Measurements from ENCODE around the gene LITAF.

- TF ChIP-seq, protein P1, sequence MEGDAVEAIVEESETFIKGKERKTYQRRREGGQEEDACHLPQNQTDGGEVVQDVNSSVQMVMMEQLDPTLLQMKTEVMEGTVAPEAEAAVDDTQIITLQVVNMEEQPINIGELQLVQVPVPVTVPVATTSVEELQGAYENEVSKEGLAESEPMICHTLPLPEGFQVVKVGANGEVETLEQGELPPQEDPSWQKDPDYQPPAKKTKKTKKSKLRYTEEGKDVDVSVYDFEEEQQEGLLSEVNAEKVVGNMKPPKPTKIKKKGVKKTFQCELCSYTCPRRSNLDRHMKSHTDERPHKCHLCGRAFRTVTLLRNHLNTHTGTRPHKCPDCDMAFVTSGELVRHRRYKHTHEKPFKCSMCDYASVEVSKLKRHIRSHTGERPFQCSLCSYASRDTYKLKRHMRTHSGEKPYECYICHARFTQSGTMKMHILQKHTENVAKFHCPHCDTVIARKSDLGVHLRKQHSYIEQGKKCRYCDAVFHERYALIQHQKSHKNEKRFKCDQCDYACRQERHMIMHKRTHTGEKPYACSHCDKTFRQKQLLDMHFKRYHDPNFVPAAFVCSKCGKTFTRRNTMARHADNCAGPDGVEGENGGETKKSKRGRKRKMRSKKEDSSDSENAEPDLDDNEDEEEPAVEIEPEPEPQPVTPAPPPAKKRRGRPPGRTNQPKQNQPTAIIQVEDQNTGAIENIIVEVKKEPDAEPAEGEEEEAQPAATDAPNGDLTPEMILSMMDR (IDR thresholded peaks at IDR 0.05) = no peak
- TF ChIP-seq POLR2A (IDR thresholded peaks at IDR 0.05) = no peak
Observed at GRCh38 chr16:11633113-11633512, 46.4 kb upstream of the LITAF start.
